ENCODE data around the gene ERICH4. TPM values are rescaled to one million over a fixed set of nuclear protein-coding genes. Genes with fewer than 3 reads are reported as not detected.
A peak's percentile ranks its signal among the peaks of the same experiment; 100 is the strongest.

ERICH4 gene, protein sequence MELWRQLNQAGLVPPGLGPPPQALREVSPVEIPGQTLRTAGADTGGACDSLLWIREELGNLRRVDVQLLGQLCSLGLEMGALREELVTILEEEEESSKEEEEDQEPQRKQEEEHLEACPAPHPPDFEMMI
- total RNA-seq (1 to 10 TPM in 1 of 2 donors, not detected in 1; 1.8 TPM), polyA plus RNA-seq (ENCODE audit: insufficient read depth, low read depth, low replicate concordance) (0.61 TPM)
- long read RNA-seq, donor 1 = 0 reads
- long read RNA-seq, donor 2 = 0 reads

DNA sequence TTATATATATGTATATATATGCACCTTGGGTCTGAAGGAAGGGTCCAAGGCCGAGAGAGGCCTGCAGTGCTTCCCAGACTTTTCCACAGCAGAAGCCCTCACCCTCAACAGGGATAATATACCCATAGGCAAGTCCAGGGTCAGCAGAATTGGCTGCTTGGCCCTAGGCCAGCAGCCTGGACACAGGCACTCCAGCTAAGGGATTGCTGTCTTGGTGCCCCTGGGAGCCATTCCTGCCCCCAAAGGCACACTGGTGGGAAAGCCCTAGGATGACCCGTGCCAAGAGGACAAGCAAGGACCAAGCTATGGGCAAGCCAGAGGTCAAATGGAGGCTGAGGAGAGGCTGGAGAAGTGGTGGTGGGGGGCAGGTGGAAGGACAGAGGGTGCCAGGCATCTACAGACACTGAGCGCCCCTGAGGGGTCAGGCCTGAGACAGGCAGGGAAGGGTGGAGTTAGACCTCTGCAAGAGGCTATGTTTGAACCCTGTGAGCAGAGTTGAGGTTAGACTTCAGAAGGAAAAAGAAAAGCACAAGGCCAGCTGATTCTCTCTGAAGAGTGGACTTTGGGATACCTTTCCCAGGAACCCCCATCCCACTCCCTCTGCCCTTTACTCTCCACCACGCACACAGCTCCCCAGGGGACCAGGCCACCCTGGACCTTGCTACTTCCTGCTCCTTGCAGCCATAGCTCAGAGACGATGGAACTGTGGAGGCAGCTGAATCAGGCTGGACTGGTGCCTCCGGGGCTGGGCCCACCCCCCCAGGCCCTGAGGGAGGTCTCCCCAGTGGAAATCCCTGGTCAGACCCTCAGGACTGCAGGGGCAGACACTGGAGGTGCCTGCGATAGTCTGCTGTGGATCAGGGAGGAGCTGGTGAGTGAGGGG is at the start of gene ERICH4:
Gene ERICH4 (plus strand): TSS at position 684 of the 883 bp plus-strand sequence. CDS start 14 bp downstream, at position 698.
- 66 to 81% methylated on average over 5 to 7 of the region's 7 CpGs for WGBS, 2 donors
- Histone ChIP-seq H3K27ac (no peak within 1 kb of the TSS), H3K4me1 (no peaks in the 10 kb centered on the region), H3K9me3 (no peaks in the 10 kb centered on the region), H3K27me3 (no peaks in the 10 kb centered on the region), H3K4me3 (no peak within 1 kb of the TSS), H3K36me3 (ENCODE audit: low read depth, missing control alignments) (no peaks in the 10 kb centered on the region)
- no peak for TF ChIP-seq POLR2A (IDR thresholded peaks at IDR 0.05)
- TF ChIP-seq, protein P1, sequence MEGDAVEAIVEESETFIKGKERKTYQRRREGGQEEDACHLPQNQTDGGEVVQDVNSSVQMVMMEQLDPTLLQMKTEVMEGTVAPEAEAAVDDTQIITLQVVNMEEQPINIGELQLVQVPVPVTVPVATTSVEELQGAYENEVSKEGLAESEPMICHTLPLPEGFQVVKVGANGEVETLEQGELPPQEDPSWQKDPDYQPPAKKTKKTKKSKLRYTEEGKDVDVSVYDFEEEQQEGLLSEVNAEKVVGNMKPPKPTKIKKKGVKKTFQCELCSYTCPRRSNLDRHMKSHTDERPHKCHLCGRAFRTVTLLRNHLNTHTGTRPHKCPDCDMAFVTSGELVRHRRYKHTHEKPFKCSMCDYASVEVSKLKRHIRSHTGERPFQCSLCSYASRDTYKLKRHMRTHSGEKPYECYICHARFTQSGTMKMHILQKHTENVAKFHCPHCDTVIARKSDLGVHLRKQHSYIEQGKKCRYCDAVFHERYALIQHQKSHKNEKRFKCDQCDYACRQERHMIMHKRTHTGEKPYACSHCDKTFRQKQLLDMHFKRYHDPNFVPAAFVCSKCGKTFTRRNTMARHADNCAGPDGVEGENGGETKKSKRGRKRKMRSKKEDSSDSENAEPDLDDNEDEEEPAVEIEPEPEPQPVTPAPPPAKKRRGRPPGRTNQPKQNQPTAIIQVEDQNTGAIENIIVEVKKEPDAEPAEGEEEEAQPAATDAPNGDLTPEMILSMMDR (IDR thresholded peaks at IDR 0.05) = no peak
- intact Hi-C loops (cut with DNase I; ENCODE audit: low total_unique reads) = loop anchor here (10.0 kb wide), 1 partner anchor 132 kb away; the partner anchor contains the start of gene CEACAM21
- DNase-seq = no peak

DNA sequence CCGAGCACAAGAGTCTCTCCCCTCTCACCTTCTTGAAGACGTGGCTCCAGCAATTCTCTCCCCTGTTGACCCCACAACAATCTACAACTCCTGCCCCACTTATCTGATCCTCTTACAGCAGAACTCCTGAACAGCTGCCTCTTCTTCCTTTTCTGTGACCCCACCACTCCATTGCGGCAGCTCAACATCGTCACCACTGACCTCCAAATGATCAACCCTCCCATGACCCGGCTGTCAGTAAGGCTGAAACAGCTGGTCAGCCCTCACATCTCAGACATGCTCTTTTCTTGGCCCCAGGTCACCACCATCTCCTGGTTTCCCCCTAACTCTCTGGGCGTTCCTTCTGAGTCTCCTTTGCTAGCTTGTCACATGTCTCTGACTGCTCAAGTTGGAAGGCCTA is 47.6 kb upstream of the ERICH4 start:
- no peak for DNase-seq
- Histone ChIP-seq H3K27me3 (no peaks in the 10 kb centered on the region), H3K27ac (no peak overlapping the region), H3K4me1 (peaks cover 17% of the 10 kb centered on the region), H3K9me3 (no peaks in the 10 kb centered on the region), H3K4me3 (no peak overlapping the region), H3K36me3 (ENCODE audit: low read depth, missing control alignments) (no peaks in the 10 kb centered on the region)
- no peak for TF ChIP-seq POLR2A (IDR thresholded peaks at IDR 0.05)
- TF ChIP-seq, protein P1 (IDR thresholded peaks at IDR 0.05) = no peak
- intact Hi-C loops (cut with DNase I; ENCODE audit: low total_unique reads) = no loop called here
- WGBS, 2 donors = 75 to 80% methylated on average over 6 of the region's 6 CpGs

DNA sequence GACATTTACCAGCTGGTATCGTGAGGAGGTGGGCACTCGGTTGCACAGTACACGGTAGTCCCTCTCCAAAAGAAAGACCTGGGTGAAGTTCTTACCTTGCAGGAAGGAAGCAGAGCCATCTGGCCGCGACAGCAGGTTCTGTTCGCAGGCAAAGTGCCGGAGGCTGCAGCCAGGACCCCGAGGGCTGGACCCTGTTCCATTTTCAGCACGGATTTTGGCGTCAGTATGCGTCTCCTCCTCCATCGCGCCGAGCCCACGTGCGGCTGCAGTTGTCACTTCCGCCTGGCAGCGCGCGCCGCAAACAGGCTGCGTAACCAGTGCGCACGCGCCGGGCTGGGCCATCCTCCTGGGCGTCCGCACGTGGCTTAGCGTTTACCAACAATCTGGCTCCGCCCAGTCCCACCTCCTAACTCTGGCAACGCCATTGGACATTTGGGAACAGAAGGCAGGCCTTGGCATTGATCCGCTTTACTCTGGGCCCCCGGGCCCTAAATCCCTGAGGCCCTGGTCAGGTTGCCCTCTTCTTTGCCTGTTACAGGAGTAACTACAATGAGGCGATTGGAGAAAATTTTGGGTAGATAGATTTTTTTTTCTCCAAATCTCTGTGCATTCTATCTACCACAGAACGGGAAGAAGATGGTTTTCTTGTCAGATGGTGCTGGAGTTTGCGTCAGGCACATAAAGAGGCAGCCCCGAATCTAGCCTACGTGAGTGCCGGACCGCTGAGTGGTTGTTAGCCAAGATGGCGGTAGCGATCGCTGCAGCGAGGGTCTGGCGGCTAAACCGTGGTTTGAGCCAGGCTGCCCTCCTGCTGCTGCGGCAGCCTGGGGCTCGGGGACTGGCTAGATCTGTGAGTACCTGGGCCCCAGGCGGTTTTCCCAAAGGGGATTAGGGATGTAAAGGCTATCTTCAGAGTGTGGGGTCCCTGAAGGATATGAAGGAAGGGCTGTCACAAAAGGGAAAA is 45.6 kb upstream of the ERICH4 start, which contains the start of the genes BCKDHA and EXOSC5:
Gene BCKDHA (plus strand): TSS at position 733 of the 964 bp plus-strand sequence. CDS start 10 bp downstream, at position 743.
Gene EXOSC5 (minus strand): TSS at position 274 of the 964 bp plus-strand sequence. CDS start 31 bp downstream, at position 243.
- Histone ChIP-seq H3K9me3 (no peaks in the 10 kb centered on the region), H3K36me3 (ENCODE audit: low read depth, missing control alignments) (no peaks in the 10 kb centered on the region), H3K27ac (peak within 1 kb of the TSS; percentile 80 to 92), H3K4me3 (peak within 1 kb of the TSS; percentile 93 to 98), H3K27me3 (no peaks in the 10 kb centered on the region), H3K4me1 (peaks cover 17% of the 10 kb centered on the region)
- 0% methylated on average over 15 to 49 of the region's 50 CpGs for WGBS, 2 donors
- no peak for TF ChIP-seq POLR2A (IDR thresholded peaks at IDR 0.05)
- TF ChIP-seq, protein P1 (IDR thresholded peaks at IDR 0.05) = peak in 1 of 3 experiments; percentile 7
- intact Hi-C loops (cut with DNase I; ENCODE audit: low total_unique reads) = no loop called here
- DNase-seq = peak; percentile 100

DNA sequence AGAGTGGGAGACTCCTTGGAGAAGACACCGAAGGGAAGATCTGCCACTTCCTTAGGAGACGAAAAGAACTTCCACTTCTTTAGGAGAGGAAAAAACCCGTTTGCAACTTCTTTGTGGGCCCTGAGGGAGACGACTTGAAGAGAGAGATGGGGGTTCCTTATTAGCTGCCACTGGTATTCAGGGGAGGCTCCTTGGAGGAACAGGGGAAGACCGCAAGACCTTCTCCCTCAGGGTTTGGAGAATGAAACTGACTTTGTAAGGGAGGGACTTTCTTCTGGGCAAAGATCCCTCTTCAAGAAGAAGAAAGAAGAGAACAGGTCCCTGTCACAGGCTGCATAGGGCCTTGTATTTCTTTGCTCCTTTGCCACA is 44.9 kb upstream of the ERICH4 start:
- Histone ChIP-seq H3K9me3 (no peaks in the 10 kb centered on the region), H3K4me3 (peak overlapping the region; percentile 93 to 98), H3K27me3 (no peaks in the 10 kb centered on the region), H3K27ac (peak overlapping the region; percentile 80 to 92), H3K4me1 (peaks cover 17% of the 10 kb centered on the region), H3K36me3 (ENCODE audit: low read depth, missing control alignments) (no peaks in the 10 kb centered on the region)
- 0 to 1% methylated on average over 5 of the region's 5 CpGs for WGBS, 2 donors
- intact Hi-C loops (cut with DNase I; ENCODE audit: low total_unique reads) = no loop called here
- no peak for TF ChIP-seq POLR2A (IDR thresholded peaks at IDR 0.05)
- TF ChIP-seq, protein P1 (IDR thresholded peaks at IDR 0.05) = no peak
- no peak for DNase-seq
